Activated naive CD8-positive, alpha-beta T cell treated with anti-CD3 and anti-CD28 coated beads, Interleukin-2, amount 10 ng/mL, durations not matched to agents 7 days and 5 days (primary cell): ENCODE results near the gene GLTP. TPM values are rescaled to one million over a fixed set of nuclear protein-coding genes. Genes with fewer than 3 reads are reported as not detected.
A peak's percentile ranks its signal among the peaks of the same experiment; 100 is the strongest.

Source experiments
- ATAC-seq: fragments of 150-1000 bp; cut with Tn5 transposase; one replicate; pipeline ENCODE4 v1.10.0; 2021; ENCODE audit warnings: low read depth, moderate library complexity
- POLR2A ChIA-PET: fragments of 350-600 bp; sonication (Branson Sonifier 250); formaldehyde crosslinking; loops from one replicate; lab custom pipeline; 2021; ENCODE audit warnings: antibody characterized with exemption; lab: Charles Lee
- DNase-seq: peaks from one replicate; pipeline ENCODE4 v3.0.0; 2021
- H3K27ac Mint-ChIP-seq: one replicate; pipeline ENCODE4 v1.8.0; 2022; ENCODE audit warnings: mild to moderate bottlenecking, mixed read lengths
- H3K27me3 Mint-ChIP-seq: one replicate; pipeline ENCODE4 v1.8.0; 2022; ENCODE audit warnings: mild to moderate bottlenecking, moderate library complexity, mixed read lengths
- H3K36me3 Mint-ChIP-seq: one replicate; pipeline ENCODE4 v1.8.0; 2021; ENCODE audit warnings: mild to moderate bottlenecking, mixed read lengths
- H3K4me1 Mint-ChIP-seq: one replicate; pipeline ENCODE4 v1.8.0; 2021; ENCODE audit warnings: mixed read lengths
- H3K4me3 Mint-ChIP-seq: one replicate; pipeline ENCODE4 v1.8.0; 2022; ENCODE audit warnings: mild to moderate bottlenecking, moderate library complexity, mixed read lengths
- H3K9me3 Mint-ChIP-seq: one replicate; pipeline ENCODE4 v1.8.0; 2021; ENCODE audit warnings: mixed read lengths
- total RNA-seq, 2 experiments: library from RNA; stranded (reverse); gene quantifications; one replicate each; pipeline ENCODE4 v1.2.3, GENCODE V29; 2021

GLTP gene
- total RNA-seq, 2 experiments from 2014 or later: 18.3 to 20.2 TPM

- Mint-ChIP-seq H3K9me3 (no peaks in the 10 kb centered on the region), H3K27ac (no peak overlapping the region), H3K36me3 (peaks cover 11% of the 10 kb centered on the region), H3K4me1 (no peaks in the 10 kb centered on the region), H3K4me3 (no peak overlapping the region), H3K27me3 (no peaks in the 10 kb centered on the region)
- ATAC-seq (no peak), DNase-seq (no peak)
- POLR2A ChIA-PET: interaction anchor here (0.7 to 1.4 kb wide), 2 partner anchors 13 to 1694 kb away, joined by 3 read pairs; no protein-coding TSS in a partner anchor
These were observed 39.1 kb upstream of the GLTP start for GRCh38 chr12:109919456-109919855.

DNA sequence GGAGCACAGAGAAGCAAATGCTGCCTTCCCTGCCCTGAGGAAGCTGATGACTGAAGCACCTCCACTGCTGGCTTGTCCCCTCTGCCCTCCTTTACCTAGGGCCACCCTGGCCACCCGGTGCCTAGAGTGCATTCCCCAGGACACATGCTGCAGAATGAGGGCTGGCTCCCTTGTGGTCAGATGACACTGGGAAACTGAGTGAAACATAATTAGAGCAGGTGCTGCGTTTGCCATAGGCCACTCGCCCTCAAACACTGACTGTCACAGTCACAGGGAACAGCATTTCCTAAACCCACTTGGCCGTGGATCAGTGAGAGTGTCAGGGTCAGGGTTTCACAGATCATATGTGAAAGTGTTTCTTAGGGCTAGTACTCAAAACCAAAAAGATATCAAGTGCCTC lies 35.7 kb upstream of the GLTP start:
- Mint-ChIP-seq H3K27ac (no peak overlapping the region), H3K4me1 (no peaks in the 10 kb centered on the region), H3K4me3 (no peak overlapping the region), H3K27me3 (no peaks in the 10 kb centered on the region), H3K36me3 (peaks cover 9% of the 10 kb centered on the region), H3K9me3 (no peaks in the 10 kb centered on the region)
- ATAC-seq (no peak), DNase-seq (no peak)
- POLR2A ChIA-PET: no interaction called here

GRCh38 chr12:109915171-109916040 lies 35.1 kb upstream of the GLTP start:
- H3K27me3 Mint-ChIP-seq: no peaks in the 10 kb centered on the region
- peaks cover 10% of the 10 kb centered on the region for H3K36me3 Mint-ChIP-seq
- peak; percentile 6 for ATAC-seq
- DNase-seq: no peak
- H3K9me3 Mint-ChIP-seq: no peaks in the 10 kb centered on the region
- H3K4me3 Mint-ChIP-seq: no peak overlapping the region
- H3K27ac Mint-ChIP-seq: peak overlapping the region; percentile 53
- no peaks in the 10 kb centered on the region for H3K4me1 Mint-ChIP-seq
- POLR2A ChIA-PET: interaction anchor here (1.1 kb wide), 1 partner anchor 15 kb away, joined by 4 read pairs; the partner anchor contains the start of gene TCHP

DNA sequence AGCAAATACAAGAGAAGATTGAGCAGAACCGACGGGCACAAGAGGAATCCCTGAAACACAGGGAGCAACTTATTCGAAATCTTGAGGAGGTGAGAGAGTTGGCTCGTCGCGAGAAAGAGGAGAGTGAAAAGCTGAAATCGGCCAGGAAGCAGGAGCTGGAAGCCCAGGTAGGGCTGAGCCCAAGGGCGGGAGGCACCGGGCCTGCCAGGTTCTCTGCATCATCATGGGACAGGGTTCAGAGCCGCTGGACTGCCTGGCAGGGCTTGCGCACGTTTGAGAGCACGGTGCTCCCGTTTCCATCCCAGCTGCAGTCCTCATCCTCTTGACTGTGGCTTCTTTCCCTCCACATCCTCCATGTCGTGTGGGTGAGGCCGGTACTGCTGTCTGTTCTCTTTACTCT lies 34.1 kb upstream of the GLTP start:
- Mint-ChIP-seq H3K4me1 (no peaks in the 10 kb centered on the region), H3K27me3 (no peaks in the 10 kb centered on the region), H3K36me3 (peaks cover 10% of the 10 kb centered on the region), H3K9me3 (no peaks in the 10 kb centered on the region), H3K27ac (no peak overlapping the region), H3K4me3 (no peak overlapping the region)
- ATAC-seq (no peak), DNase-seq (no peak)
- POLR2A ChIA-PET: interaction anchor here (1.1 kb wide), 1 partner anchor 14 kb away, joined by 4 read pairs; the partner anchor contains the start of gene TCHP

- Mint-ChIP-seq H3K36me3 (peaks cover 20% of the 10 kb centered on the region), H3K4me3 (no peak overlapping the region), H3K4me1 (peaks cover 2% of the 10 kb centered on the region), H3K27ac (no peak overlapping the region), H3K27me3 (no peaks in the 10 kb centered on the region), H3K9me3 (no peaks in the 10 kb centered on the region)
- DNase-seq (no peak), ATAC-seq (no peak)
- POLR2A ChIA-PET: interaction anchor here (0.5 kb wide), 1 partner anchor 66 kb away, joined by 5 read pairs; no protein-coding TSS in a partner anchor
These were observed 32.5 kb upstream of the GLTP start for GRCh38 chr12:109912855-109913321.

GRCh38 chr12:109910969-109911348 lies 30.6 kb upstream of the GLTP start:
- H3K9me3 Mint-ChIP-seq: no peaks in the 10 kb centered on the region
- ATAC-seq (peak; percentile 27), DNase-seq (no peak)
- H3K27me3 Mint-ChIP-seq: no peaks in the 10 kb centered on the region
- no peak overlapping the region for H3K4me3 Mint-ChIP-seq
- peaks cover 2% of the 10 kb centered on the region for H3K4me1 Mint-ChIP-seq
- POLR2A ChIA-PET: interaction anchor here (0.5 to 2.1 kb wide), 3 partner anchors 11 to 129 kb away, joined by 3 to 7 read pairs (median 5); partner anchors contain the start of gene TCHP
- H3K27ac Mint-ChIP-seq: no peak overlapping the region
- peaks cover 23% of the 10 kb centered on the region for H3K36me3 Mint-ChIP-seq

DNA sequence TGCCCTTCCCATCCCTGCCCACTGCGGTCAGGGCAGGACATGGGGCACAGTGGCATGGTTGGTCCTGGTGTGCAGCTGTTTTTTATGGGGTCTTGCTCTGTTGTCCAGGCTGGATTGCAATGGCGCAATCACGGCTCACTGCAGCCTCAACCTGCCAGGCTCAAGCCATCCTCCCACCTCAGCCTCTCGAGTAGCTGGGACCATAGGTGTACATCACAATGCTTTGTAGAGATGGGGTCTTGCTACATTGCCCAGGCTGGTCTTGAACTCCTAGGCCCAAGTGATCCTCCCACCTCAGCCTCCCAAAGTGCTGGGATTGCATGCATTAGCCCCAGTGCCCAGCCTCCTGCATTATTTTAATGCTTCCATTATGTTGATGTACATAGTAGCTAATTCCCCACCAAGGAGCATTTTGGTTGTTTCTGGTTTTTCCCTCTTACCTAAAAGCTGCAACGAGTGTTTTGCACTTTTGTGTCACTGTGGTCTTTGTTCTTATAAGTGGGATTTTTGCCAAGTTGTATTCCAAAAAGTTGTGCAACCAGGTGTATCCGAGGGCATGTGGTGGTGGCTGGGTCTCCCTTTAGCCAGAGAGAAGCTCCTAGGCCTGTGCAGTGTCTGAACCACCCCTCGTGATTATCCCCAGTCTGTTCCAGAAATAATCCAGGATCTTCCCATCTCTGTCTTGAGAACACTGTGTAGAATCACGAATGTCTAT lies 30.1 kb upstream of the GLTP start:
- ATAC-seq: no peak
- POLR2A ChIA-PET: interaction anchor here (1.0 to 2.1 kb wide), 2 partner anchors 10 to 17 kb away, joined by 3 to 7 read pairs; partner anchors contain the start of gene TCHP
- no peak for DNase-seq
- Mint-ChIP-seq H3K9me3 (no peaks in the 10 kb centered on the region), H3K4me1 (peaks cover 2% of the 10 kb centered on the region), H3K36me3 (peaks cover 23% of the 10 kb centered on the region), H3K4me3 (no peak overlapping the region), H3K27me3 (no peaks in the 10 kb centered on the region), H3K27ac (no peak overlapping the region)

DNA sequence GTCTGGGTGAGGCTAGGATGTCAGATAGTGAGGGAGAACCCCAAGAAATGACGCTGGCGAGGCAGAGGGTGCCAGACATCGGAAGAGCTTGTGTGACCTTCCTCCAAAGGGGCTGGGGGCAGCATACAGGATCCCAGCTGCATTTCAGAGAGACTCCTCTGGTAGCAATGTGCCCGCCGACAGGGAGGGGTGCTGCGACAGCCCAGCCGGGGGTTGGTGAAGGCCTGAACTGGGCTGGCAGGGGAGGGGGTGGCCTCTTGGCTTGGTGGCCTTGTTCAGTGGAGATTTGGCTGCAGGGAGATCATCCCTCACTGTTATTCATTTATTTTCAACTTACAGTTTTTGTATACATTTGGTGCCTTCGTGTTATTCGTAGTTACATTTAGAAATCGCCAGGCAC lies 25.0 kb upstream of the GLTP start:
- no peak overlapping the region for H3K4me3 Mint-ChIP-seq
- DNase-seq (no peak), ATAC-seq (no peak)
- peaks cover 16% of the 10 kb centered on the region for H3K4me1 Mint-ChIP-seq
- no peaks in the 10 kb centered on the region for H3K9me3 Mint-ChIP-seq
- no peak overlapping the region for H3K27ac Mint-ChIP-seq
- H3K27me3 Mint-ChIP-seq: no peaks in the 10 kb centered on the region
- POLR2A ChIA-PET: no interaction called here
- peaks cover 28% of the 10 kb centered on the region for H3K36me3 Mint-ChIP-seq

DNA sequence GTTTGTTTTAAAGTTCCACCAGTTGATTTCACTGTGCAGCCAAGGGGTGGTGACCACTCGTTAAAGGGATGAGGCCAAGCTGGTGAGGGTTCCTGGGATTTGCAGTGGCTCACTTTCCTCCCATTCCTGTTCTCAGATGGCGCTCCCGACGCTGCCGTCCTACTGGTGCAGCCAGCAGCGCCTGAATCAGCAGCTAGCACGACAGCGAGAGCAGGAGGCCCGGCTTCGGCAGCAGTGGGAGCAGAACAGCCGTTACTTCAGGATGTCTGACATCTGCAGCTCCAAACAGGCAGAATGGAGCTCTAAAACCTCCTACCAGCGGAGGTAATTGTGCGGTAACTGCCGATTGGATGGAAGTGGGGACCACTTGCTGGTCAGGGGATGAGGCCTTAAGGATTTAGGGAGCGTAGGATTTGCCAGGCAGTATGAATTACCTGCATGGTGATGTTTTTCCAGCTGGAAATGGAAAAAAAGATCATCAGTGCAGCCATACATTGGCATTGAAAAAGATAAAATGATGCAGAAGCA lies 22.6 kb upstream of the GLTP start:
- ATAC-seq: no peak
- Mint-ChIP-seq H3K27ac (no peak overlapping the region), H3K36me3 (peaks cover 19% of the 10 kb centered on the region), H3K9me3 (no peaks in the 10 kb centered on the region), H3K4me1 (peaks cover 17% of the 10 kb centered on the region), H3K27me3 (no peaks in the 10 kb centered on the region), H3K4me3 (no peak overlapping the region)
- DNase-seq: no peak
- POLR2A ChIA-PET: interaction anchor here (0.5 to 0.6 kb wide), 2 partner anchors 76 to 159 kb away, joined by 3 to 4 read pairs; no protein-coding TSS in a partner anchor

DNA sequence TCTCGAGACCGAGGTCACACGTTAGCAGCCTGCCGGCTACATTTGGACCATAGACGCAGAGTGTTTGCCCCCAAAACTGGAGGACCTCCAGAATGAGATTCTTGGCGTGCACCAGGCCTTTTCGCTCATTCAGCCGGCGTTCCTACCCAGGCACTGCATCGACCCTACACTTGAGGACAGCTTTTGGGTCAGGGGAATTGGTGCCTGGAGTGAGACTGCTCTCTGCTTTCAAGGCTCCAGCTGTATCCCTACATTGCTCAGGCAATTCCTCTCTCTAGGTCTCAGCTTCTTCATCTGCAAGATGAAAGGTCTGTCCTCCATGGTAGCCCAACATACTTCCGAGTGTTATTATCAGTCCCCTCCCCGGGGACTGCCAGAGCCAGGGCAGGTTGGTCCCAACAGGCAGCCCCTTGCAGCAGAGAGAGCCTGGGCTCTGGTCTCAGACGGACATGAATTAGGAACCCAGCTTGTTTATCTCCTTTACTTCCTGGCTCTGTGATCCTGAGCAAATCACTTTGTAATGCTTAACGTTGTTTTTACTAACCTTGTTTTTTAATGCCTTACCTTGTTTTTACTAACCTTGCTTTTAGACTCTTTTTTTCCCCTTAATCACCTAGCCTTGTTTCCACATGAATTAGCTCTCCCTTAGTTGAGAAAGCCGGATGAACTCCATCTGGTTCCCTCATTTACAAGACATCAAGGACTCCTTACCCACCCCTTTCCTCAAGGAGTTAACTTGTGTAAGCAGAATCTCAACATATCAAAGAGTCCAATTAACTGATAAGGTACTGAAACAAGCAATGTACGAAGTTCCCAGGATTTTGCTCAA lies 20.6 kb upstream of the GLTP start:
- peak; percentile 17 for ATAC-seq
- Mint-ChIP-seq H3K27ac (peak overlapping the region; percentile 96), H3K4me1 (peaks cover 17% of the 10 kb centered on the region), H3K9me3 (no peaks in the 10 kb centered on the region), H3K4me3 (peak overlapping the region; percentile 92), H3K36me3 (peaks cover 15% of the 10 kb centered on the region), H3K27me3 (no peaks in the 10 kb centered on the region)
- no peak for DNase-seq
- POLR2A ChIA-PET: interaction anchor here (0.5 to 2.7 kb wide), 9 partner anchors 9 to 175 kb away, joined by 3 to 20 read pairs (median 4); partner anchors contain the start of genes GIT2 and GLTP

DNA sequence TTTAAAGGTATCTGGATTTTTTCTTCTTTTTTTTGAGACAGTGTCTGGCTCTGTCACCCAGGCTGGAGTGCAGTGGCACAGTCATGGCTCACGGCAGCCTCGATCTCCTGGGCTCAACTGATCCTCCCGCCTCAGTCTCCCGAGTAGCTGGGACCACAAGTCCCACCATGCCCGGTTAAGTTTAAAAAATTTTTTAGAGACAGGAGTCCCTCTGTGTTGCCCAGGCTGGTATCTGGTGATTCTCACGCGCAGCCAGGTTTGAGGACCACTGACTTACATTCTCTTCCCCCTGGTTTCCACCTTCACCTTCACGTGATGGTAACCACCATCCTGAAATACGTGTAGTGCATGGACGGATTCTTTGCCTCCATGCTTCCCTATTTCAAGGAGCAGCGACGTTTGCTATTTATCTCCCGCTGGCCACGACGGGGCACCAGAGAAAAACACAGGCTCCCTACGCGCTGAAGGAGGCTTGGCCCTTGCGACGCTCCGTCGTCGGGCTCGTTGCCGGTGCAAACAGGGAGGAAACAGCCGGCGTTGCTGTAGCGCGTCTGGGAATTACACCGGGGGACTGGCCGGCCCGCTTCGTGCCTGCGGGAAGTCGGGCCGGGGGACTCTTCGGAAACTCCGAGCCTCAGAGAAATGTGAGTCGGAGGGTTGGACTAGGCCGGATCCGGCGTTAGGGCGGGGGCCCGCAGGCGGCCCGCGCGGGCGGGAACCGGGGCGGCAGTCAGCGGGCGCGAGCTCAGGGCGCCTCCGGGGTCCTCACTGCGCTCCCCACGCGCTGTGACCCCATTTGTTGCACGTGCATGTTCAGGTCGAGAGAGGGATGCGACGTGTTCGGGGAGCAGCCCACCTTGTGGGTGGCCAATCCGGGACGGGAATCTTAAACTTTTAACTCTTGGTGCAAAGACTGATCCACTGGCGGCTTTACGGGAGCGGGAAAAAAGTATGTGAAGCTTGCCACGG lies 19.7 kb upstream of the GLTP start, which contains the start of gene TCHP:
Gene TCHP, plus strand, starts transcription at position 492 of the 969 bp plus-strand sequence. CDS start 2,753 bp downstream, outside the sequence.
- peaks cover 17% of the 10 kb centered on the region for H3K4me1 Mint-ChIP-seq
- POLR2A ChIA-PET: interaction anchor here (0.5 to 2.7 kb wide), 9 partner anchors 8 to 176 kb away, joined by 3 to 20 read pairs (median 4); partner anchors contain the start of genes GIT2 and GLTP
- peak within 1 kb of the TSS; percentile 92 for H3K4me3 Mint-ChIP-seq
- no peaks in the 10 kb centered on the region for H3K27me3 Mint-ChIP-seq
- DNase-seq (peak; percentile 80), ATAC-seq (peak; percentile 87)
- peak within 1 kb of the TSS; percentile 96 for H3K27ac Mint-ChIP-seq
- peaks cover 14% of the 10 kb centered on the region for H3K36me3 Mint-ChIP-seq
- H3K9me3 Mint-ChIP-seq: no peaks in the 10 kb centered on the region
